Osteocyte (in vitro differentiated cells): ENCODE measurements around the gene TSPAN18. TPM values are rescaled to one million over a fixed set of nuclear protein-coding genes. Genes with fewer than 3 reads are reported as not detected.

Source experiments
- DNase-seq: peaks from one replicate; pipeline ENCODE4 v3.0.0; 2021; ENCODE audit warnings: mixed read lengths; ENCODE audit not compliant: unreplicated experiment; ENCODE audit errors: extremely low spot score
- H3K27ac Mint-ChIP-seq: one replicate; pipeline ENCODE4 v1.8.0; 2021; ENCODE audit warnings: mild to moderate bottlenecking, mixed read lengths; ENCODE audit not compliant: unreplicated experiment
- H3K27me3 Mint-ChIP-seq: one replicate; pipeline ENCODE4 v1.8.0; 2021; ENCODE audit warnings: mixed read lengths; ENCODE audit not compliant: unreplicated experiment
- H3K36me3 Mint-ChIP-seq: one replicate; pipeline ENCODE4 v1.8.0; 2021; ENCODE audit warnings: mixed read lengths; ENCODE audit not compliant: unreplicated experiment
- H3K4me1 Mint-ChIP-seq: one replicate; pipeline ENCODE4 v1.8.0; 2021; ENCODE audit warnings: mixed read lengths; ENCODE audit not compliant: unreplicated experiment
- H3K4me3 Mint-ChIP-seq: one replicate; pipeline ENCODE4 v1.8.0; 2021; ENCODE audit warnings: mild to moderate bottlenecking, moderate library complexity, mixed read lengths; ENCODE audit not compliant: unreplicated experiment
- H3K9me3 Mint-ChIP-seq: one replicate; pipeline ENCODE4 v1.8.0; 2021; ENCODE audit warnings: mixed read lengths; ENCODE audit not compliant: unreplicated experiment
- total RNA-seq: library from RNA; stranded (reverse); gene quantifications from 2 replicates; pipeline ENCODE4 v1.2.1, GENCODE V29; 2021
- TF ChIP-seq, protein P1 (sequence below): fragments of 200-600 bp; sonication (generic); IDR thresholded peaks from 2 replicates; pipeline ENCODE4 v1.5.0; 2021; ENCODE audit warnings: antibody characterized with exemption, mild to moderate bottlenecking, moderate library complexity

TSPAN18 gene
- total RNA-seq, 1 donor from 2014 or later = 13.4 TPM

- Mint-ChIP-seq H3K36me3 (peaks cover 7% of the 10 kb centered on the region), H3K9me3 (no peaks in the 10 kb centered on the region), H3K27me3 (no peaks in the 10 kb centered on the region), H3K27ac (no peak overlapping the region), H3K4me1 (peaks cover 32% of the 10 kb centered on the region), H3K4me3 (no peak overlapping the region)
- TF ChIP-seq, protein P1, sequence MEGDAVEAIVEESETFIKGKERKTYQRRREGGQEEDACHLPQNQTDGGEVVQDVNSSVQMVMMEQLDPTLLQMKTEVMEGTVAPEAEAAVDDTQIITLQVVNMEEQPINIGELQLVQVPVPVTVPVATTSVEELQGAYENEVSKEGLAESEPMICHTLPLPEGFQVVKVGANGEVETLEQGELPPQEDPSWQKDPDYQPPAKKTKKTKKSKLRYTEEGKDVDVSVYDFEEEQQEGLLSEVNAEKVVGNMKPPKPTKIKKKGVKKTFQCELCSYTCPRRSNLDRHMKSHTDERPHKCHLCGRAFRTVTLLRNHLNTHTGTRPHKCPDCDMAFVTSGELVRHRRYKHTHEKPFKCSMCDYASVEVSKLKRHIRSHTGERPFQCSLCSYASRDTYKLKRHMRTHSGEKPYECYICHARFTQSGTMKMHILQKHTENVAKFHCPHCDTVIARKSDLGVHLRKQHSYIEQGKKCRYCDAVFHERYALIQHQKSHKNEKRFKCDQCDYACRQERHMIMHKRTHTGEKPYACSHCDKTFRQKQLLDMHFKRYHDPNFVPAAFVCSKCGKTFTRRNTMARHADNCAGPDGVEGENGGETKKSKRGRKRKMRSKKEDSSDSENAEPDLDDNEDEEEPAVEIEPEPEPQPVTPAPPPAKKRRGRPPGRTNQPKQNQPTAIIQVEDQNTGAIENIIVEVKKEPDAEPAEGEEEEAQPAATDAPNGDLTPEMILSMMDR = no peak
- DNase-seq = no peak
Measured at GRCh38 chr11:44940404-44940803, 213.6 kb downstream of the TSPAN18 start.

GRCh38 chr11:44940835-44941234 lies 214.1 kb downstream of the TSPAN18 start:
- TF ChIP-seq, protein P1 = no peak
- no peak overlapping the region for H3K27ac Mint-ChIP-seq

DNA sequence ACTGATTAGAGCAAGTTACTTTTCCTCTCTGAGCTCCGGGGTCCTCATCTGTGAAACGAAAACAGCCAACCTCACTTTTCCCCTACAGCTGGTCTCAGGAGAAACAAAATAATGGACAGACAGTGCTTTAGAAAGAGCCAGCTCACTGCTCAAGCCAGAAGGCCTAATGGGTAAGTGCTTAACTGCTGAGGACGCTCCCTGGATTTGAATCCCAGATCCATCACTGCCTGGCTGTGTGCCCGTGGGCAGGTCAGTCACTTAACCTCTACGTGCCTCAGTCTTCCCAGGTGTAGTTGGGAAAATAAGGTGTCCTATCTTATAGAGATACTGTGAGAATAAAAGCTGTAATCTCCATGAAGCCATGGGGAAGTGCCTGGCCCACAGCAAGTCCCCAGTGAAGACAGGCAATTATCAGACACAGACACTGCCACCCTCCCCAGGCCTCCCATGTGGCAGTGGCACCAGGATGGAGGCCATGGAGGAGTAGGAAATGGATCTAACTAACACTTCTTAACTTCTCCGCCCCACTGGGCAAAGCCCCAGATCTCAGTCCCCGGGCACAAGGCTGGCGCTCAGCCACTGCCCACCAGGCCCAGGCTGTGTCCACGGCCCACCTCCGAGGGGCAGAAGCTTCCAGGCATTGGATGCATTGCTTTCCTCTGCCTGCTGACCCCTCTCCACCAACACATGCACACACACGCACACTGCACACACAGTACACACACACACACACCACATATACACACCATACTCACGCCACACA lies 214.7 kb downstream of the TSPAN18 start:
- Mint-ChIP-seq H3K9me3 (no peaks in the 10 kb centered on the region), H3K27ac (no peak overlapping the region), H3K4me1 (peaks cover 33% of the 10 kb centered on the region), H3K4me3 (no peak overlapping the region), H3K27me3 (no peaks in the 10 kb centered on the region), H3K36me3 (peaks cover 7% of the 10 kb centered on the region)
- TF ChIP-seq, protein P1 = no peak
- DNase-seq = no peak

More at GRCh38 chr11:44940835-44941234, 214.1 kb downstream of the TSPAN18 start:
- Mint-ChIP-seq H3K27me3 (no peaks in the 10 kb centered on the region), H3K4me1 (peaks cover 32% of the 10 kb centered on the region), H3K36me3 (peaks cover 7% of the 10 kb centered on the region), H3K9me3 (no peaks in the 10 kb centered on the region), H3K4me3 (no peak overlapping the region)
- DNase-seq = no peak

DNA sequence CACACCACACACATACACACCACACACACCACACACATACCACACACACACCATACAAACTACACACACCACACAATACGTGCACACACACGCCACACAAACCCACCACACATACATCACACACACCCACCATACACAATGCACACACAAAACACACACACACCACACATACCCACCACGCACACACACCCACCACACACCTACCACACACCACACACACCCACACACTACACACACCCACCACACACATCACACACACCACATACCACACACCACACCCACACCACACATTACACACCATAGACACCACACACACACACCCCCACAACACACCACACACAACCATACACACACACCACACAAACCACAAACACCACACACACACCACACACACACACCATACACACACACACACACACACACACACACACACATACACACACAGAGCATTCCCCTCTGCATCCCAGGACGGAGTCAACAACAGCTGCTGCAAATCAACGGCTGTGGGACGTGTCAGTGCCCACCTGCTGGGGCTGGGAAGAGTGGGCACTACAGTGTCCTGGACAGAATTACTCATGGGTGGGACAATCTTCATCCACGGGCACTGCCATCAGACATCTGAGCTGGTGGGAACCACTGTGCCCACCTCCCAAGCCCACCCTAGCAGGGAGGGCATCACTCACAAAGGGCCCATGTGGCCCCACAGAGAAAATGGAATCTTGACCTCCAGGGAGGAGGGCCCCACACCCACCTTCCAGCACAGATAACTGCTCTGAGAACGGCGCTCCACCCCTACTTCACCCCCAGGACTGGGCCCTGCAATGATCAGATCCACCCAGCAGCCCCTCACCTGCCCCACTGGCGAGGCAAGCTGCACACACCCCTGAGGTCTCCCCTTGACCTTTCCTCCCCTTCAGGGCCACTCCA lies 215.5 kb downstream of the TSPAN18 start:
- peaks cover 7% of the 10 kb centered on the region for H3K36me3 Mint-ChIP-seq
- TF ChIP-seq, protein P1 = no peak
- H3K4me3 Mint-ChIP-seq = no peak overlapping the region
- no peaks in the 10 kb centered on the region for H3K9me3 Mint-ChIP-seq
- DNase-seq = no peak
- peaks cover 38% of the 10 kb centered on the region for H3K4me1 Mint-ChIP-seq
- no peaks in the 10 kb centered on the region for H3K27me3 Mint-ChIP-seq
- no peak overlapping the region for H3K27ac Mint-ChIP-seq

- no peak for DNase-seq
- Mint-ChIP-seq H3K9me3 (no peaks in the 10 kb centered on the region), H3K27me3 (no peaks in the 10 kb centered on the region), H3K27ac (no peak overlapping the region), H3K4me1 (peaks cover 46% of the 10 kb centered on the region), H3K4me3 (no peak overlapping the region), H3K36me3 (peaks cover 7% of the 10 kb centered on the region)
- TF ChIP-seq, protein P1 = no peak
Measured at GRCh38 chr11:44943118-44943517, 216.4 kb downstream of the TSPAN18 start.
